H1 (cell line): ENCODE results near the gene RGMB. TPM values are rescaled to one million over a fixed set of nuclear protein-coding genes. Genes with fewer than 3 reads are reported as not detected.

Experiments used
- CTCF ChIA-PET: fragments of 300-600 bp; sonication (Branson Sonifier 250); formaldehyde crosslinking; loops from one replicate; lab custom pipeline; 2021; ENCODE audit not compliant: partially characterized antibody; lab: Charles Lee
- POLR2A ChIA-PET: fragments of 300-600 bp; sonication (Branson Sonifier 250); formaldehyde crosslinking; loops from one replicate; lab custom pipeline; 2021; ENCODE audit warnings: inconsistent platforms; ENCODE audit not compliant: partially characterized antibody; lab: Charles Lee
- DNase-seq, 2 experiments: peaks; one replicate each; pipeline versions ENCODE4 v3.0.0 to v3.0.0-alpha.2; 2010 to 2022; ENCODE audit warnings: low spot score in 2 of 2, low read depth in 1 of 2, mixed read lengths in 1 of 2
- FAIRE-seq: peaks from 2 replicates; lab custom pipeline; 2011; peaks lifted over from hg19 to GRCh38; lab: Jason Lieb, UNC
- H2AFZ ChIP-seq: 2 replicates; pipeline ENCODE4 v1.8.1; 2012; ENCODE audit warnings: low read length, inconsistent platforms
- H2AK5ac ChIP-seq: 2 replicates; pipeline ENCODE4 v1.6.1; 2013; ENCODE audit warnings: low read depth, low read length
- H2BK120ac ChIP-seq: replicated peaks from 2 replicates; pipeline ENCODE3; 2013; ENCODE audit warnings: low read depth, low read length, inconsistent platforms
- H2BK12ac ChIP-seq: 2 replicates; pipeline ENCODE4 v1.6.1; 2013; ENCODE audit warnings: low read depth, low read length
- H2BK15ac ChIP-seq: 2 replicates; pipeline ENCODE4 v1.6.1; 2013; ENCODE audit warnings: low read length
- H2BK20ac ChIP-seq: 2 replicates; pipeline ENCODE4 v1.6.1; 2013; ENCODE audit warnings: low read length
- H2BK5ac ChIP-seq: 2 replicates; pipeline ENCODE4 v1.6.1; 2013; ENCODE audit warnings: low read depth, low read length
- H3K14ac ChIP-seq: 2 replicates; pipeline ENCODE4 v1.6.1; 2013; ENCODE audit warnings: inconsistent platforms; ENCODE audit not compliant: insufficient read length
- H3K18ac ChIP-seq: 2 replicates; pipeline ENCODE4 v1.6.1; 2013; ENCODE audit warnings: low read length; ENCODE audit errors: extremely low read depth
- H3K23ac ChIP-seq: 2 replicates; pipeline ENCODE4 v1.6.1; 2013; ENCODE audit warnings: inconsistent platforms; ENCODE audit not compliant: insufficient read length
- H3K23me2 ChIP-seq: 2 replicates; pipeline ENCODE4 v1.6.1; 2013; ENCODE audit warnings: low read depth, low read length
- H3K27ac ChIP-seq: 2 replicates; pipeline ENCODE4 v1.6.1; 2011; ENCODE audit warnings: low read depth, low read length, inconsistent platforms
- H3K27me3 ChIP-seq, 4 experiments: replicated peaks in 1 of 4; 1 replicate in 1 of 4; 2 replicates in 3 of 4; pipeline versions ENCODE4 v1.6.1 to v1.8.1; 2011 to 2013; ENCODE audit warnings: low read length in 3 of 4, mild to moderate bottlenecking in 3 of 4, inconsistent platforms in 2 of 4, mixed read lengths in 2 of 4, moderate library complexity in 1 of 4; ENCODE audit not compliant: control insufficient read depth in 3 of 4, insufficient read depth in 3 of 4; ENCODE audit errors: extremely low read depth in 1 of 4
- H3K36me3 ChIP-seq, 4 experiments: 2 replicates each; pipeline versions ENCODE4 v1.6.1 to v1.8.1; 2011 to 2013; ENCODE audit warnings: mild to moderate bottlenecking in 4 of 4, low read length in 3 of 4, moderate library complexity in 2 of 4, control low read depth in 1 of 4, inconsistent platforms in 1 of 4; ENCODE audit not compliant: insufficient read depth in 4 of 4, control insufficient read depth in 2 of 4
- H3K4ac ChIP-seq: replicated peaks from 2 replicates; pipeline ENCODE3; 2013; ENCODE audit warnings: low read length, low read depth, mixed read lengths, inconsistent platforms; ENCODE audit not compliant: insufficient read length
- H3K4me1 ChIP-seq, 4 experiments: replicated peaks in 1 of 4; 1 replicate in 1 of 4; 2 replicates in 3 of 4; pipeline versions ENCODE4 v1.6.1 to v1.8.1; 2011 to 2013; ENCODE audit warnings: low read length in 3 of 4, inconsistent platforms in 2 of 4, mixed read lengths in 1 of 4; ENCODE audit not compliant: insufficient read depth in 4 of 4, control insufficient read depth in 3 of 4
- H3K4me2 ChIP-seq, 2 experiments: 2 replicates each; pipeline versions ENCODE4 v1.6.1 to v1.8.1; 2011 to 2013; ENCODE audit warnings: low read depth in 2 of 2, low read length in 2 of 2, control low read depth in 1 of 2, inconsistent platforms in 1 of 2, mild to moderate bottlenecking in 1 of 2; ENCODE audit not compliant: insufficient read depth in 1 of 2
- H3K4me3 ChIP-seq, 4 experiments: fragments of 200-600, 300-600 bp in 1 of 4; sonication (generic), shearing (Covaris generic), sonication (Bioruptor Twin) in 1 of 4; 2 replicates each; pipeline versions ENCODE4 v1.5.1 to v1.8.1; 2011 to 2016; ENCODE audit warnings: low read length in 4 of 4, low read depth in 3 of 4, control low read depth in 2 of 4, inconsistent platforms in 2 of 4, mild to moderate bottlenecking in 2 of 4, mixed read lengths in 1 of 4, moderate library complexity in 1 of 4; ENCODE audit not compliant: insufficient read depth in 2 of 4; ENCODE audit errors: extremely low read depth in 1 of 4
- H3K56ac ChIP-seq: replicated peaks from 2 replicates; pipeline ENCODE3; 2013; ENCODE audit warnings: low read depth, mild to moderate bottlenecking, mixed read lengths, low read length, inconsistent platforms; ENCODE audit not compliant: insufficient read length
- H3K79me1 ChIP-seq: 2 replicates; pipeline ENCODE4 v1.6.1; 2013; ENCODE audit warnings: low read depth, low read length, control low read depth
- H3K79me2 ChIP-seq, 2 experiments: 2 replicates each; pipeline versions ENCODE4 v1.6.1 to v1.8.1; 2012 to 2013; ENCODE audit warnings: low read length in 2 of 2, mild to moderate bottlenecking in 2 of 2, inconsistent platforms in 1 of 2; ENCODE audit not compliant: insufficient read depth in 2 of 2, control insufficient read depth in 1 of 2
- H3K9ac ChIP-seq, 4 experiments: replicated peaks in 1 of 4; 1 replicate in 1 of 4; 2 replicates in 3 of 4; pipeline versions ENCODE4 v1.6.1 to v1.8.1; 2011 to 2013; ENCODE audit warnings: low read depth in 3 of 4, low read length in 3 of 4, control low read depth in 2 of 4, mild to moderate bottlenecking in 2 of 4, moderate library complexity in 2 of 4, inconsistent platforms in 1 of 4; ENCODE audit errors: extremely low read depth in 1 of 4
- H3K9me3 ChIP-seq, 2 experiments: 2 replicates each; pipeline versions ENCODE4 v1.6.1 to v1.8.1; 2012 to 2013; ENCODE audit warnings: mild to moderate bottlenecking in 2 of 2, moderate library complexity in 2 of 2, control low read depth in 1 of 2, inconsistent platforms in 1 of 2, low read depth in 1 of 2, low read length in 1 of 2, mixed read lengths in 1 of 2; ENCODE audit not compliant: insufficient read depth in 2 of 2
- H4K20me1 ChIP-seq, 2 experiments: replicated peaks in 1 of 2; 2 replicates each; pipeline versions ENCODE3 to v1.8.1; 2011 to 2013; ENCODE audit warnings: inconsistent platforms in 2 of 2, low read length in 2 of 2, mild to moderate bottlenecking in 1 of 2; ENCODE audit not compliant: insufficient read depth in 2 of 2, control insufficient read depth in 1 of 2
- H4K5ac ChIP-seq: 2 replicates; pipeline ENCODE4 v1.6.1; 2013; ENCODE audit warnings: low read length, low read depth, mixed read lengths, inconsistent platforms; ENCODE audit not compliant: insufficient read length
- H4K8ac ChIP-seq: 2 replicates; pipeline ENCODE4 v1.8.0; 2013; ENCODE audit warnings: mild to moderate bottlenecking, moderate library complexity, low read length, inconsistent platforms; ENCODE audit not compliant: insufficient read depth; ENCODE audit errors: extremely low read depth
- H4K91ac ChIP-seq: replicated peaks from 2 replicates; pipeline ENCODE3; 2013; ENCODE audit warnings: low read length, mixed read lengths, inconsistent platforms; ENCODE audit not compliant: insufficient read length
- CTCF ChIP-seq, 3 experiments: IDR thresholded peaks; 1 replicate in 2 of 3; 2 replicates in 1 of 3; pipeline versions ENCODE4 v1.5.1 to v1.6.1; 2011; ENCODE audit warnings: low read length in 3 of 3, mild to moderate bottlenecking in 3 of 3, inconsistent platforms in 2 of 3, low read depth in 1 of 3, moderate library complexity in 1 of 3; ENCODE audit not compliant: insufficient read depth in 1 of 3; ENCODE audit errors: control extremely low read depth in 1 of 3
- EGR1 ChIP-seq: IDR thresholded peaks from 2 replicates; pipeline ENCODE4 v1.6.1; 2011; ENCODE audit warnings: low read depth, low read length, borderline replicate concordance
- EP300 ChIP-seq, 2 experiments: IDR thresholded peaks; 1 replicate in 1 of 2; 2 replicates in 1 of 2; pipeline ENCODE4 v1.6.1; 2011 to 2012; ENCODE audit warnings: low read depth in 2 of 2, low read length in 2 of 2, mild to moderate bottlenecking in 2 of 2, borderline replicate concordance in 1 of 2, inconsistent platforms in 1 of 2, moderate library complexity in 1 of 2
- MAX ChIP-seq: IDR thresholded peaks from 2 replicates; pipeline ENCODE4 v1.6.1; 2012; ENCODE audit warnings: inconsistent platforms
- POLR2AphosphoS5 ChIP-seq: IDR thresholded peaks from 2 replicates; pipeline ENCODE4 v1.6.1; 2011; ENCODE audit warnings: low read depth, low read length
- RNF2 ChIP-seq: fragments of 200-900, 300-1000 bp; sonication (generic); IDR thresholded peaks from 2 replicates; pipeline ENCODE4 v1.7.1; 2016; ENCODE audit warnings: borderline replicate concordance, low read depth, mild to moderate bottlenecking, antibody characterized with exemption, low read length; ENCODE audit not compliant: poor library complexity, severe bottlenecking; ENCODE audit errors: missing control alignments
- SIRT6 ChIP-seq: IDR thresholded peaks from one replicate; pipeline ENCODE4 v1.7.1; 2012; ENCODE audit warnings: low read length, inconsistent platforms
- SP4 ChIP-seq: IDR thresholded peaks from 2 replicates; pipeline ENCODE4 v1.6.1; 2012; ENCODE audit warnings: low read length, inconsistent platforms
- ZNF274 ChIP-seq: IDR thresholded peaks from 2 replicates; pipeline ENCODE4 v1.7.0; 2012; ENCODE audit warnings: low read length, borderline replicate concordance; ENCODE audit errors: extremely low read depth
- WGBS, 2 experiments: shearing (Covaris generic) in 1 of 2; methylation state at CpG; one replicate each; pipeline versions ENCODE4 v1.1.6 to v1.1.7; 2013 to 2015; ENCODE audit warnings: low lambda C conversion rate in 2 of 2, mixed read lengths in 2 of 2, inconsistent platforms in 1 of 2, low coverage in 1 of 2, missing lambda C conversion rate in 1 of 2; ENCODE audit not compliant: insufficient replicate concordance in 2 of 2, insufficient coverage in 1 of 2, insufficient read length in 1 of 2; ENCODE audit errors: extremely low coverage in 1 of 2, missing lambda C conversion rate in 1 of 2; 5-methylcytosine and 5-hydroxymethylcytosine counted together
- polyA plus RNA-seq, 7 experiments: library from polyadenylated mRNA; depleted of rRNA in 3 of 7; stranded (reverse) in 5 of 7; unstranded in 2 of 7; fragments of >200 nt in 5 of 7; fragments of 200-250 nt in 2 of 7; gene quantifications; 1 replicate in 5 of 7; 2 replicates in 1 of 7; 4 replicates in 1 of 7; pipeline versions ENCODE4 v1.2.1 to v1.2.3, GENCODE V29; 2011 to 2013; ENCODE audit warnings: missing spikeins in 2 of 7, mixed read lengths in 2 of 7
- total RNA-seq: library from RNA; stranded (reverse); fragmentation: NEBNext Ultra II Directional; extraction: Animal tissue kit (Norgen Biotek cat#: 25700); gene quantifications from 2 replicates; pipeline ENCODE4 v1.2.1, GENCODE V29; 2021

RGMB gene
- total and polyA plus RNA-seq, 2 of the 8 experiments (the other 6 are each of a cell fraction or from before 2014, with no cell fraction given) = 11.7 to 27.0 TPM

- no peaks in the 10 kb centered on the region for H3K79me1 ChIP-seq
- no peaks in the 10 kb centered on the region for H4K20me1 ChIP-seq
- DNase-seq (no peak), FAIRE-seq (no peak)
- H4K8ac ChIP-seq = no peak overlapping the region
- H3K23me2 ChIP-seq = no peaks in the 10 kb centered on the region
- H2AK5ac ChIP-seq = no peak overlapping the region
- no peak overlapping the region for H3K4me2 ChIP-seq
- H3K27ac ChIP-seq = no peak overlapping the region
- no peaks in the 10 kb centered on the region; a peak in 1 of 4 replicates for H3K9me3 ChIP-seq
- POLR2A ChIA-PET = no interaction called here
- no peak overlapping the region for H3K18ac ChIP-seq
- H3K36me3 ChIP-seq = no peaks in the 10 kb centered on the region
- H3K9ac ChIP-seq = no peak overlapping the region
- H3K79me2 ChIP-seq = no peaks in the 10 kb centered on the region
- no peak overlapping the region for H3K23ac ChIP-seq
- H2AFZ ChIP-seq = no peak overlapping the region
- no peak overlapping the region for H3K56ac ChIP-seq
- H4K91ac ChIP-seq = no peak overlapping the region
- H3K27me3 ChIP-seq = peaks cover 0 to 1% (median 0%) of the 10 kb centered on the region in 4 experiments; a peak in 1 of 7 replicates
- no peak overlapping the region for H2BK15ac ChIP-seq
- H3K4ac ChIP-seq = no peak overlapping the region
- H2BK12ac ChIP-seq = no peak overlapping the region
- H3K4me1 ChIP-seq = no peaks in the 10 kb centered on the region; a peak in 1 of 7 replicates
- no peak overlapping the region for H2BK5ac ChIP-seq
- no peak overlapping the region for H4K5ac ChIP-seq
- no peak overlapping the region for H3K4me3 ChIP-seq
- CTCF ChIA-PET = interaction anchor here (0.7 to 3.9 kb wide), 3 partner anchors 17 to 1208 kb away, joined by 3 to 18 read pairs (median 3); no protein-coding TSS in a partner anchor
- H2BK120ac ChIP-seq = no peak overlapping the region
- H2BK20ac ChIP-seq = no peak overlapping the region
- no peak overlapping the region for H3K14ac ChIP-seq
- 89% methylated on average over 4 of the region's 4 CpGs; no CpG with 5 or more reads in 1 of the 2 experiments for WGBS, 2 experiments
- no peak for TF ChIP-seq CTCF (IDR thresholded peaks at IDR 0.05; ENCODE audit: control extremely low read depth in 1 of 3, insufficient read depth in 1 of 3, low read depth in 1 of 3, low read length in 3 of 3)
- TF ChIP-seq SP4 = no peak
- no peak for TF ChIP-seq MAX
- TF ChIP-seq EP300 (IDR thresholded peaks at IDR 0.05; ENCODE audit: borderline replicate concordance in 1 of 2, low read depth in 2 of 2, low read length in 2 of 2) = no peak
- TF ChIP-seq POLR2AphosphoS5 = no peak
- TF ChIP-seq EGR1 = no peak
- TF ChIP-seq SIRT6 = no peak
- TF ChIP-seq ZNF274 = no peak
- TF ChIP-seq RNF2 = no peak
Measured at GRCh38 chr5:98825582-98826375, 52.3 kb downstream of the RGMB start.
